ENCODE results near the gene RETREG3. TPM values are rescaled to one million over a fixed set of nuclear protein-coding genes. Genes with fewer than 3 reads are reported as not detected.

Gene RETREG3
- total and polyA plus RNA-seq, 9 of the 15 experiments (the other 6 are each of a cell fraction or from before 2014, with no cell fraction given), result 4.1 to 39.0 (median 16.9) TPM

GRCh38 chr17:42566883-42567573 is 42.1 kb downstream of the RETREG3 start, which contains the start of gene MLX (continued):
- TF ChIP-seq TAF7 (tag; IDR thresholded peaks at IDR 0.05) (no peak), MECOM (CRISPR knock-in tag; IDR thresholded peaks at IDR 0.05) (no peak), NFXL1 (CRISPR knock-in tag; IDR thresholded peaks at IDR 0.05) (no peak), ELF4 (CRISPR knock-in tag; IDR thresholded peaks at IDR 0.05) (no peak), TAF15 (IDR thresholded peaks at IDR 0.05; ENCODE audit: low read depth, low read length) (no peak), CXXC5 (CRISPR knock-in tag; IDR thresholded peaks at IDR 0.05) (peak; percentile 74), PTBP1 (IDR thresholded peaks at IDR 0.05; ENCODE audit: low read depth, low read length) (no peak), ZFP30 (CRISPR knock-in tag; IDR thresholded peaks at IDR 0.05; ENCODE audit: borderline replicate concordance) (no peak), HSF4 (CRISPR knock-in tag; IDR thresholded peaks at IDR 0.05; ENCODE audit: borderline replicate concordance) (no peak), RBFOX2 (IDR thresholded peaks at IDR 0.05; ENCODE audit: low read depth, low read length) (peak; percentile 90), ZNF277 (CRISPR knock-in tag; IDR thresholded peaks at IDR 0.05; ENCODE audit: borderline replicate concordance) (no peak), ZNF57 (CRISPR knock-in tag; IDR thresholded peaks at IDR 0.05) (no peak), MEIS2 (IDR thresholded peaks at IDR 0.05; ENCODE audit: partially characterized antibody) (peak; percentile 90), GABPB2 (CRISPR knock-in tag; conservative IDR thresholded peaks at IDR 0.05) (no peak), CBX8 (IDR thresholded peaks at IDR 0.05; ENCODE audit: borderline replicate concordance, extremely low read depth, low read depth, low read length, poor library complexity, severe bottlenecking) (no peak), ZNF512 (tag; IDR thresholded peaks at IDR 0.05) (no peak), RBM14 (IDR thresholded peaks at IDR 0.05; ENCODE audit: borderline replicate concordance, insufficient read depth, low read depth, low read length) (0 out of 2 replicates have a peak, but pooled peaks have one; percentile 22), ZNF79 (CRISPR knock-in tag; IDR thresholded peaks at IDR 0.05; ENCODE audit: low read depth) (no peak), CBFA2T2 (conservative IDR thresholded peaks at IDR 0.05) (peak; percentile 83), CCNT2 (IDR thresholded peaks at IDR 0.05; ENCODE audit: borderline replicate concordance, extremely low read depth, insufficient read length, low read depth, low read length) (peak; percentile 85), CBX3 (IDR thresholded peaks at IDR 0.05; ENCODE audit: borderline replicate concordance in 1 of 2, low read length in 2 of 2) (no peak), IRF2 (CRISPR knock-in tag; IDR thresholded peaks at IDR 0.05) (no peak), STAT6 (CRISPR knock-in tag; IDR thresholded peaks at IDR 0.05) (no peak), PML (IDR thresholded peaks at IDR 0.05; ENCODE audit: low read length) (peak; percentile 32; the same call in 1 of the 2 replicates)
